HepG2 (cell line): Measurements from ENCODE around the gene INTS2. TPM values are rescaled to one million over a fixed set of nuclear protein-coding genes. Genes with fewer than 3 reads are reported as not detected.

Experiments
- CEBPB ChIP-seq: IDR thresholded peaks from 2 replicates; pipeline ENCODE4 v1.6.1; 2011; ENCODE audit warnings: low read depth, low read length, improper control_type of control experiment, borderline replicate concordance
- EHMT2 ChIP-seq: fragments of 200-600 bp; sonication (generic); IDR thresholded peaks from 2 replicates; pipeline ENCODE4 v1.7.0; 2017; ENCODE audit warnings: antibody characterized with exemption, low read depth, low read length, borderline replicate concordance
- GATAD1 ChIP-seq: IDR thresholded peaks from 2 replicates; pipeline ENCODE4 v1.6.1; 2016; ENCODE audit warnings: missing genetic modification reagents, missing compliant biosample characterization
- HMG20A ChIP-seq: IDR thresholded peaks from 2 replicates; pipeline ENCODE4 v1.6.1; 2016; ENCODE audit warnings: borderline replicate concordance
- ISX ChIP-seq: sonication (generic); formaldehyde crosslinking; conservative IDR thresholded peaks from 2 replicates; pipeline ENCODE4 v1.5.0; 2020; ENCODE audit warnings: missing genetic modification reagents
- JARID2 ChIP-seq: sonication (generic); formaldehyde crosslinking; IDR thresholded peaks from 2 replicates; pipeline ENCODE4 v1.8.1; 2023; ENCODE audit warnings: missing genetic modification reagents, inconsistent platforms; ENCODE audit not compliant: insufficient replicate concordance
- KLF16 ChIP-seq, 2 experiments: sonication (generic) in 1 of 2; formaldehyde crosslinking in 1 of 2; IDR thresholded peaks; 2 replicates each; pipeline versions ENCODE4 v1.6.1 to v1.8.0; 2016 to 2023; ENCODE audit warnings: missing genetic modification reagents in 2 of 2, missing compliant biosample characterization in 1 of 2
- NFYB ChIP-seq: sonication (generic); formaldehyde crosslinking; IDR thresholded peaks from 2 replicates; pipeline ENCODE4 v1.4.0; 2020; ENCODE audit warnings: missing genetic modification reagents
- PITX1 ChIP-seq: sonication (generic); formaldehyde crosslinking; IDR thresholded peaks from 2 replicates; pipeline ENCODE4 v1.5.1; 2020; ENCODE audit warnings: mild to moderate bottlenecking, missing genetic modification reagents
- RXRA ChIP-seq: sonication (generic); formaldehyde crosslinking; IDR thresholded peaks from 2 replicates; pipeline ENCODE4 v1.5.1; 2020; ENCODE audit warnings: missing genetic modification reagents
- ZNF558 ChIP-seq: sonication (generic); formaldehyde crosslinking; IDR thresholded peaks from 2 replicates; pipeline ENCODE4 v1.9.0; 2022; ENCODE audit warnings: mild to moderate bottlenecking, missing genetic modification reagents, borderline replicate concordance
- ZNF775 ChIP-seq: sonication (generic); formaldehyde crosslinking; IDR thresholded peaks from 2 replicates; pipeline ENCODE4 v1.4.0; 2020; ENCODE audit warnings: missing genetic modification reagents, mild to moderate bottlenecking, moderate library complexity, borderline replicate concordance
- polyA plus RNA-seq, 8 experiments: library from polyadenylated mRNA; depleted of rRNA in 3 of 8; stranded (reverse) in 7 of 8; unstranded in 1 of 8; fragments of >200 nt; fragmentation: Illumina TruSeq in 4 of 8; extraction: Trizol in 4 of 8; gene quantifications; 2 replicates each; pipeline versions ENCODE4 v1.2.1 to v1.2.3, GENCODE V29; 2011 to 2016; ENCODE audit warnings: low read depth in 4 of 8, missing spikeins in 1 of 8, mixed read lengths in 1 of 8; ENCODE audit not compliant: insufficient read depth in 1 of 8
- total RNA-seq, 5 experiments: library from RNA; depleted of rRNA; stranded (reverse); fragments of >200 nt; fragmentation: Illumina TruSeq; extraction: Trizol; gene quantifications; 2 replicates each; pipeline ENCODE4 v1.2.3, GENCODE V29; 2016; ENCODE audit warnings: low read depth in 1 of 5
- TF ChIP-seq, protein P1 (sequence below): sonication (generic); formaldehyde crosslinking; IDR thresholded peaks from 2 replicates; pipeline ENCODE4 v1.5.1; 2020; ENCODE audit warnings: missing genetic modification reagents, mild to moderate bottlenecking, borderline replicate concordance
- TF ChIP-seq, protein P2 (sequence below): sonication (generic); formaldehyde crosslinking; IDR thresholded peaks from 2 replicates; pipeline ENCODE4 v1.8.1; 2023; ENCODE audit warnings: mild to moderate bottlenecking, missing genetic modification reagents, borderline replicate concordance
- TF ChIP-seq, protein P3 (sequence below): sonication (generic); formaldehyde crosslinking; IDR thresholded peaks from 2 replicates; pipeline ENCODE4 v1.5.0; 2020; ENCODE audit warnings: missing genetic modification reagents, mild to moderate bottlenecking, borderline replicate concordance
- TF ChIP-seq, protein P4 (sequence below): sonication (generic); formaldehyde crosslinking; IDR thresholded peaks from 2 replicates; pipeline ENCODE4 v1.4.0; 2020; ENCODE audit warnings: missing genetic modification reagents
- TF ChIP-seq, protein P5 (sequence below): sonication (generic); formaldehyde crosslinking; IDR thresholded peaks from 2 replicates; pipeline ENCODE4 v1.8.1; 2022; ENCODE audit warnings: mild to moderate bottlenecking, missing genetic modification reagents

INTS2 gene
- total and polyA plus RNA-seq, 2 of the 13 experiments (the other 11 are each of a cell fraction or from before 2014, with no cell fraction given), result 20.5 to 30.2 TPM

DNA sequence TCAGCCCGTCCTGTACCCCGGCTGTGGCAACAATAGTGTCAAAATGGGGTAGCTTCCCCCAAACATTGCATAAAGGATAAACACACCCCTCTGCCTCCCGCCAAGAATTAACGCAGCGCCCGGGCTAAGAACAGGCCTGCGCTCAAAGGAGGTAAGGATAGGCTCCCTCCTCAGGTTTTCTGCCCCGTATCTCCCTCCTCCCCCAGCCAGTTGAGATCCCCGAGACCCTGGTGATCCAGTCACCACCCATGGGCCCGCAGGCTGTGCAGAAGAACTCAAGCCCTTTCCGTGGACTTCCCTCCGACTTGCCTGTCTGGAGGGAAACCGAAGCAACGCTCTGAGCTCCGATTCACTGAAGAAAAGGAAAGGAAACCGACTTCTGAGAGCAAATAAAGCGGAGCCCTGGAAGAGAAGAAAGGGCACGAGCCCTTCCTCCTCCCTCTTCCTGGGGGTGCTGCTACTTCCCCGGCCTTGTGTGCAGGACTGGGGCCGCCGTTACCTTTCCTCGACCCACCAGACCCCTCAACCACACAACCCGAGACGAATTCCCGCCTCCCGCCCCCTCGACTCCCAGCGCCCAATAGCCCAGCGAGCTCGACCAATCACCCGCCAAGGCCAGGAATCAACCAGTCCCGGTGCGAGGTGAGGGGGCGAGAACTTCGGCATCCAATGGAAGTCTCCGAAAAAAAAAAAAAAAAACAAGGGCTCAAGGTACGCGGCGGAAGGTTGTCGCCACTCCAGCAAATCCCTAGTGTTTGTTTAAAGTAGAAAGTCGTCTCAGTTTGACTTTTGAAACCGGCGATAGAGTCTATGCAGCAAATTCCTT, 64.6 kb downstream of the INTS2 start, which contains the start of gene BRIP1 (continued):
- TF ChIP-seq EHMT2 (no peak; the same call in 1 of the 2 replicates), JARID2 (no peak), GATAD1 (CRISPR knock-in tag) (peak; percentile 85), ISX (CRISPR knock-in tag) (no peak), KLF16 (CRISPR knock-in tag; IDR thresholded peaks at IDR 0.05) (no peak; a peak in 1 of 4 replicates), PITX1 (peak; percentile 41; the same call in 1 of the 2 replicates), NFYB (CRISPR knock-in tag) (peak; percentile 95), ZNF558 (CRISPR knock-in tag) (no peak; the same call in 1 of the 2 replicates), HMG20A (CRISPR knock-in tag) (no peak), ZNF775 (CRISPR knock-in tag) (peak; percentile 93), CEBPB (no peak), RXRA (CRISPR knock-in tag) (no peak; the same call in 1 of the 2 replicates)
- TF ChIP-seq, protein P1, sequence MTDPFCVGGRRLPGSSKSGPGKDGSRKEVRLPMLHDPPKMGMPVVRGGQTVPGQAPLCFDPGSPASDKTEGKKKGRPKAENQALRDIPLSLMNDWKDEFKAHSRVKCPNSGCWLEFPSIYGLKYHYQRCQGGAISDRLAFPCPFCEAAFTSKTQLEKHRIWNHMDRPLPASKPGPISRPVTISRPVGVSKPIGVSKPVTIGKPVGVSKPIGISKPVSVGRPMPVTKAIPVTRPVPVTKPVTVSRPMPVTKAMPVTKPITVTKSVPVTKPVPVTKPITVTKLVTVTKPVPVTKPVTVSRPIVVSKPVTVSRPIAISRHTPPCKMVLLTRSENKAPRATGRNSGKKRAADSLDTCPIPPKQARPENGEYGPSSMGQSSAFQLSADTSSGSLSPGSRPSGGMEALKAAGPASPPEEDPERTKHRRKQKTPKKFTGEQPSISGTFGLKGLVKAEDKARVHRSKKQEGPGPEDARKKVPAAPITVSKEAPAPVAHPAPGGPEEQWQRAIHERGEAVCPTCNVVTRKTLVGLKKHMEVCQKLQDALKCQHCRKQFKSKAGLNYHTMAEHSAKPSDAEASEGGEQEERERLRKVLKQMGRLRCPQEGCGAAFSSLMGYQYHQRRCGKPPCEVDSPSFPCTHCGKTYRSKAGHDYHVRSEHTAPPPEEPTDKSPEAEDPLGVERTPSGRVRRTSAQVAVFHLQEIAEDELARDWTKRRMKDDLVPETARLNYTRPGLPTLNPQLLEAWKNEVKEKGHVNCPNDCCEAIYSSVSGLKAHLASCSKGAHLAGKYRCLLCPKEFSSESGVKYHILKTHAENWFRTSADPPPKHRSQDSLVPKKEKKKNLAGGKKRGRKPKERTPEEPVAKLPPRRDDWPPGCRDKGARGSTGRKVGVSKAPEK (CRISPR knock-in tag), result peak; percentile 81; the same call in 1 of the 2 replicates
- TF ChIP-seq, protein P2, sequence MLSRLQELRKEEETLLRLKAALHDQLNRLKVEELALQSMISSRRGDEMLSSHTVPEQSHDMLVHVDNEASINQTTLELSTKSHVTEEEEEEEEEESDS (CRISPR knock-in tag), result no peak; the same call in 1 of the 2 replicates
- TF ChIP-seq, protein P3, sequence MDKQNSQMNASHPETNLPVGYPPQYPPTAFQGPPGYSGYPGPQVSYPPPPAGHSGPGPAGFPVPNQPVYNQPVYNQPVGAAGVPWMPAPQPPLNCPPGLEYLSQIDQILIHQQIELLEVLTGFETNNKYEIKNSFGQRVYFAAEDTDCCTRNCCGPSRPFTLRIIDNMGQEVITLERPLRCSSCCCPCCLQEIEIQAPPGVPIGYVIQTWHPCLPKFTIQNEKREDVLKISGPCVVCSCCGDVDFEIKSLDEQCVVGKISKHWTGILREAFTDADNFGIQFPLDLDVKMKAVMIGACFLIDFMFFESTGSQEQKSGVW (CRISPR knock-in tag), result no peak
- TF ChIP-seq, protein P4, sequence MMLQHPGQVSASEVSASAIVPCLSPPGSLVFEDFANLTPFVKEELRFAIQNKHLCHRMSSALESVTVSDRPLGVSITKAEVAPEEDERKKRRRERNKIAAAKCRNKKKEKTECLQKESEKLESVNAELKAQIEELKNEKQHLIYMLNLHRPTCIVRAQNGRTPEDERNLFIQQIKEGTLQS (CRISPR knock-in tag), result 0 out of 2 replicates have a peak, but pooled peaks have one; percentile 12
- TF ChIP-seq, protein P5, sequence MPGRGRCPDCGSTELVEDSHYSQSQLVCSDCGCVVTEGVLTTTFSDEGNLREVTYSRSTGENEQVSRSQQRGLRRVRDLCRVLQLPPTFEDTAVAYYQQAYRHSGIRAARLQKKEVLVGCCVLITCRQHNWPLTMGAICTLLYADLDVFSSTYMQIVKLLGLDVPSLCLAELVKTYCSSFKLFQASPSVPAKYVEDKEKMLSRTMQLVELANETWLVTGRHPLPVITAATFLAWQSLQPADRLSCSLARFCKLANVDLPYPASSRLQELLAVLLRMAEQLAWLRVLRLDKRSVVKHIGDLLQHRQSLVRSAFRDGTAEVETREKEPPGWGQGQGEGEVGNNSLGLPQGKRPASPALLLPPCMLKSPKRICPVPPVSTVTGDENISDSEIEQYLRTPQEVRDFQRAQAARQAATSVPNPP, result peak; percentile 89; the same call in 1 of the 2 replicates
